H9 (cell line): Measurements from ENCODE around the gene CNGB1. TPM values are rescaled to one million over a fixed set of nuclear protein-coding genes. Genes with fewer than 3 reads are reported as not detected.
A peak's percentile ranks its signal among the peaks of the same experiment; 100 is the strongest.

Experiments
- DNase-seq: peaks from one replicate; pipeline ENCODE4 v3.0.0-alpha.2; 2017
- H2AFZ ChIP-seq: one replicate; pipeline ENCODE4 v1.6.1; 2013; ENCODE audit warnings: mild to moderate bottlenecking, low read length, control low read depth, moderate library complexity
- H2AK5ac ChIP-seq: 2 replicates; pipeline ENCODE4 v1.6.1; 2013; ENCODE audit warnings: low read length, control low read depth, mixed read lengths; ENCODE audit not compliant: insufficient read length
- H2BK120ac ChIP-seq: one replicate; pipeline ENCODE4 v1.6.1; 2013; ENCODE audit warnings: low read depth, mild to moderate bottlenecking, low read length, control low read depth, inconsistent platforms; ENCODE audit not compliant: poor library complexity, severe bottlenecking
- H2BK12ac ChIP-seq: 2 replicates; pipeline ENCODE4 v1.6.1; 2013; ENCODE audit warnings: low read length, control low read depth, mixed read lengths, low read depth; ENCODE audit not compliant: insufficient read length
- H2BK15ac ChIP-seq: 2 replicates; pipeline ENCODE4 v1.6.1; 2013; ENCODE audit warnings: low read depth, low read length, control low read depth
- H2BK20ac ChIP-seq: one replicate; pipeline ENCODE4 v1.6.1; 2013; ENCODE audit warnings: low read depth, mild to moderate bottlenecking, low read length, control low read depth, inconsistent platforms; ENCODE audit not compliant: poor library complexity, severe bottlenecking
- H2BK5ac ChIP-seq: 2 replicates; pipeline ENCODE4 v1.6.1; 2013; ENCODE audit warnings: low read length, control low read depth, mixed read lengths; ENCODE audit not compliant: insufficient read length
- H3K14ac ChIP-seq: 2 replicates; pipeline ENCODE4 v1.6.1; 2013; ENCODE audit warnings: low read length, control low read depth; ENCODE audit not compliant: insufficient read depth
- H3K18ac ChIP-seq: 2 replicates; pipeline ENCODE4 v1.6.1; 2013; ENCODE audit warnings: low read depth, mild to moderate bottlenecking, mixed read lengths, low read length, control low read depth; ENCODE audit not compliant: insufficient read length
- H3K23ac ChIP-seq: 2 replicates; pipeline ENCODE4 v1.6.1; 2013; ENCODE audit warnings: low read length, control low read depth, mixed read lengths, low read depth; ENCODE audit not compliant: insufficient read length
- H3K23me2 ChIP-seq: 2 replicates; pipeline ENCODE4 v1.6.1; 2013; ENCODE audit warnings: low read depth, mild to moderate bottlenecking, mixed read lengths, low read length, control low read depth; ENCODE audit not compliant: insufficient read length, poor library complexity, severe bottlenecking
- H3K27ac ChIP-seq: 2 replicates; pipeline ENCODE4 v1.5.1; 2013; ENCODE audit warnings: low read length, control low read depth, mixed read lengths, low read depth; ENCODE audit not compliant: insufficient read length
- H3K27me3 ChIP-seq: 2 replicates; pipeline ENCODE4 v1.6.1; 2013; ENCODE audit warnings: low read length, control low read depth, inconsistent platforms; ENCODE audit not compliant: insufficient read depth
- H3K4ac ChIP-seq: 2 replicates; pipeline ENCODE4 v1.6.1; 2013; ENCODE audit warnings: low read depth, mild to moderate bottlenecking, control low read depth, inconsistent platforms, low read length, moderate library complexity
- H3K4me1 ChIP-seq: 2 replicates; pipeline ENCODE4 v1.6.1; 2013; ENCODE audit warnings: low read length, control low read depth, inconsistent platforms; ENCODE audit not compliant: insufficient read depth
- H3K4me2 ChIP-seq: 2 replicates; pipeline ENCODE4 v1.6.1; 2013; ENCODE audit warnings: low read length, control low read depth, mixed read lengths; ENCODE audit not compliant: insufficient read length, insufficient read depth
- H3K56ac ChIP-seq: 2 replicates; pipeline ENCODE4 v1.6.1; 2013; ENCODE audit warnings: low read depth, mild to moderate bottlenecking, mixed read lengths, low read length, control low read depth; ENCODE audit not compliant: insufficient read length
- H3K79me1 ChIP-seq: 2 replicates; pipeline ENCODE4 v1.6.1; 2013; ENCODE audit warnings: low read depth, mild to moderate bottlenecking, moderate library complexity, low read length, control low read depth, inconsistent platforms; ENCODE audit not compliant: insufficient read depth, poor library complexity, severe bottlenecking
- H3K79me2 ChIP-seq: 2 replicates; pipeline ENCODE4 v1.6.1; 2013; ENCODE audit warnings: low read length, control low read depth, inconsistent platforms; ENCODE audit not compliant: insufficient read depth
- H3K9ac ChIP-seq: 2 replicates; pipeline ENCODE4 v1.6.1; 2013; ENCODE audit warnings: low read length, control low read depth, mixed read lengths; ENCODE audit not compliant: insufficient read length; ENCODE audit errors: extremely low read depth
- H3K9me3 ChIP-seq: one replicate; pipeline ENCODE4 v1.6.1; 2013; ENCODE audit warnings: low read depth, low read length, inconsistent platforms; ENCODE audit not compliant: control insufficient read depth
- H3T11ph ChIP-seq: one replicate; pipeline ENCODE4 v1.6.1; 2013; ENCODE audit warnings: mild to moderate bottlenecking, low read length, control low read depth, inconsistent platforms
- H4K20me1 ChIP-seq: one replicate; pipeline ENCODE4 v1.6.1; 2013; ENCODE audit not compliant: control insufficient read depth, insufficient read length, insufficient read depth
- H4K5ac ChIP-seq: 2 replicates; pipeline ENCODE4 v1.6.1; 2013; ENCODE audit warnings: low read depth, mild to moderate bottlenecking, mixed read lengths, low read length, control low read depth; ENCODE audit not compliant: insufficient read length
- H4K8ac ChIP-seq: replicated peaks from 2 replicates; pipeline ENCODE4 v1.6.1; 2013; ENCODE audit warnings: low read length, control low read depth, mixed read lengths, low read depth; ENCODE audit not compliant: insufficient read length
- H4K91ac ChIP-seq: 2 replicates; pipeline ENCODE4 v1.6.1; 2013; ENCODE audit warnings: low read depth, mild to moderate bottlenecking, moderate library complexity, mixed read lengths, low read length, control low read depth; ENCODE audit not compliant: insufficient read length
- H3K27ac Mint-ChIP-seq, 3 experiments: 2 replicates in 2 of 3; 3 replicates in 1 of 3; pipeline ENCODE4 v1.8.0; 2020 to 2021; ENCODE audit warnings: mixed read lengths in 3 of 3, mild to moderate bottlenecking in 1 of 3, moderate library complexity in 1 of 3
- H3K27me3 Mint-ChIP-seq: 2 replicates; pipeline ENCODE4 v1.8.0; 2021; ENCODE audit warnings: low read depth, mild to moderate bottlenecking, moderate library complexity, mixed read lengths
- H3K36me3 Mint-ChIP-seq, 3 experiments: 2 replicates in 2 of 3; 3 replicates in 1 of 3; pipeline ENCODE4 v1.8.0; 2020 to 2021; ENCODE audit warnings: low read depth in 3 of 3, mixed read lengths in 3 of 3; ENCODE audit not compliant: insufficient read depth in 1 of 3
- H3K4me1 Mint-ChIP-seq, 2 experiments: 2 replicates each; pipeline ENCODE4 v1.8.0; 2020; ENCODE audit warnings: mixed read lengths in 2 of 2
- H3K4me3 Mint-ChIP-seq, 2 experiments: 2 replicates in 1 of 2; 3 replicates in 1 of 2; pipeline ENCODE4 v1.8.0; 2020 to 2021; ENCODE audit warnings: mild to moderate bottlenecking in 2 of 2, mixed read lengths in 2 of 2, moderate library complexity in 1 of 2
- H3K9me3 Mint-ChIP-seq, 2 experiments: 2 replicates in 1 of 2; 3 replicates in 1 of 2; pipeline ENCODE4 v1.8.0; 2020; ENCODE audit warnings: mild to moderate bottlenecking in 2 of 2, mixed read lengths in 2 of 2, moderate library complexity in 1 of 2
- WGBS: extraction: QIAGEN DNeasy Blood & Tissue Kit; methylation state at CpG from one replicate; pipeline ENCODE4 v1.1.7; 2013; ENCODE audit warnings: missing lambda C conversion rate, low lambda C conversion rate, mixed read lengths; ENCODE audit not compliant: insufficient read length; ENCODE audit errors: extremely low coverage; 5-methylcytosine and 5-hydroxymethylcytosine counted together
- total RNA-seq: library from RNA; stranded (reverse); gene quantifications from 2 replicates; pipeline ENCODE4 v1.2.1, GENCODE V29; 2021
- TF ChIP-seq, protein P1 (sequence below): fragments of 200-600 bp; sonication (generic); conservative IDR thresholded peaks from 3 replicates; pipeline ENCODE4 v1.8.0; 2021; ENCODE audit warnings: antibody characterized with exemption, mild to moderate bottlenecking

Gene CNGB1
- total RNA-seq, 1 experiment from 2014 or later = not detected

DNA sequence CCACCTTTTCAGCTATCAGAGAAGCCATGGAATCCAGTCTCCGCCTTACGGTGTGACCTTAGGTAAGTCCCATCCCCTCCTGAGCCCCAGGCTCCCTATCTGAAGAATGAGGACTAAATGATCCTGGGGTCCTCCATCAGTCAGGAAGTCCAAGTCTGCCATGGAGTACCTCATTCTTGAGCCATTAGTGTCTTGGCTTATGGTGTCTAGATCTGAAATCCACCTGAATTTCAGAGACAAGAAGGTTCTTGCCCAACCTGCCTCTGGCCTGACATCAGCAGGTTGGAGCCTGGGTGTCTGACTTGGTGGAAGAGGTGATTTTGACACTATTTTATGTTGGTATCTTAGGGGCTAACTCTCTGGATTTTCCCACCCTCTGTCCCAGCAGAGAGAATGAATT is 47.1 kb downstream of the CNGB1 start:
- peaks cover 3 to 7% of the 10 kb centered on the region in 2 experiments; a peak in 3 of 4 replicates for H3K4me1 Mint-ChIP-seq
- no peak overlapping the region for H3K4ac ChIP-seq
- H3K36me3 Mint-ChIP-seq = no peaks in the 10 kb centered on the region

More for the DNA sequence above, 47.1 kb downstream of the CNGB1 start:
- Histone ChIP-seq H2BK15ac (no peak overlapping the region; the same call in 1 of the 2 replicates), H3K14ac (no peak overlapping the region), H2AK5ac (no peak overlapping the region), H3K27me3 (no peaks in the 10 kb centered on the region), H3K4me1 (no peaks in the 10 kb centered on the region), H2AFZ (no peak overlapping the region), H3K18ac (no peak overlapping the region), H2BK5ac (no peak overlapping the region), H4K20me1 (no peaks in the 10 kb centered on the region), H3K79me1 (no peaks in the 10 kb centered on the region), H3K79me2 (no peaks in the 10 kb centered on the region), H2BK12ac (no peak overlapping the region), H3K23me2 (no peaks in the 10 kb centered on the region), H3K9me3 (no peaks in the 10 kb centered on the region), H2BK120ac (no peak overlapping the region), H4K5ac (no peak overlapping the region), H3K23ac (no peak overlapping the region), H4K8ac (no peak overlapping the region), H3K27ac (no peak overlapping the region), H3T11ph (no peak overlapping the region), H3K9ac (no peak overlapping the region), H4K91ac (no peak overlapping the region), H3K4me2 (no peak overlapping the region), H2BK20ac (no peak overlapping the region), H3K56ac (no peak overlapping the region)
- H3K27ac Mint-ChIP-seq = peak overlapping the region in 1 of 3 experiments; percentile 37; a peak in 1 of 7 replicates
- TF ChIP-seq, protein P1, sequence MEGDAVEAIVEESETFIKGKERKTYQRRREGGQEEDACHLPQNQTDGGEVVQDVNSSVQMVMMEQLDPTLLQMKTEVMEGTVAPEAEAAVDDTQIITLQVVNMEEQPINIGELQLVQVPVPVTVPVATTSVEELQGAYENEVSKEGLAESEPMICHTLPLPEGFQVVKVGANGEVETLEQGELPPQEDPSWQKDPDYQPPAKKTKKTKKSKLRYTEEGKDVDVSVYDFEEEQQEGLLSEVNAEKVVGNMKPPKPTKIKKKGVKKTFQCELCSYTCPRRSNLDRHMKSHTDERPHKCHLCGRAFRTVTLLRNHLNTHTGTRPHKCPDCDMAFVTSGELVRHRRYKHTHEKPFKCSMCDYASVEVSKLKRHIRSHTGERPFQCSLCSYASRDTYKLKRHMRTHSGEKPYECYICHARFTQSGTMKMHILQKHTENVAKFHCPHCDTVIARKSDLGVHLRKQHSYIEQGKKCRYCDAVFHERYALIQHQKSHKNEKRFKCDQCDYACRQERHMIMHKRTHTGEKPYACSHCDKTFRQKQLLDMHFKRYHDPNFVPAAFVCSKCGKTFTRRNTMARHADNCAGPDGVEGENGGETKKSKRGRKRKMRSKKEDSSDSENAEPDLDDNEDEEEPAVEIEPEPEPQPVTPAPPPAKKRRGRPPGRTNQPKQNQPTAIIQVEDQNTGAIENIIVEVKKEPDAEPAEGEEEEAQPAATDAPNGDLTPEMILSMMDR = no peak
- H3K4me3 Mint-ChIP-seq = no peak overlapping the region
- DNase-seq = no peak
- H3K9me3 Mint-ChIP-seq = no peaks in the 10 kb centered on the region; a peak in 1 of 5 replicates
- WGBS = no CpG with 5 or more reads among the region's 2 CpGs
- peaks cover 6% of the 10 kb centered on the region for H3K27me3 Mint-ChIP-seq
